NB4 (cell line): Measurements from ENCODE around the gene SORL1-AS1.

ENCODE experiments used
- MAX ChIP-seq: IDR thresholded peaks from 2 replicates; pipeline ENCODE4 v1.6.1; 2011; ENCODE audit warnings: low read depth, low read length
- POLR2A ChIP-seq: IDR thresholded peaks from 2 replicates; pipeline ENCODE4 v1.6.1; 2011; ENCODE audit warnings: mild to moderate bottlenecking; ENCODE audit not compliant: insufficient read length; ENCODE audit errors: extremely low read depth
- TF ChIP-seq, protein P1 (sequence below): IDR thresholded peaks from one replicate; pipeline ENCODE4 v1.5.1; 2012; ENCODE audit warnings: low read depth, low read length

DNA sequence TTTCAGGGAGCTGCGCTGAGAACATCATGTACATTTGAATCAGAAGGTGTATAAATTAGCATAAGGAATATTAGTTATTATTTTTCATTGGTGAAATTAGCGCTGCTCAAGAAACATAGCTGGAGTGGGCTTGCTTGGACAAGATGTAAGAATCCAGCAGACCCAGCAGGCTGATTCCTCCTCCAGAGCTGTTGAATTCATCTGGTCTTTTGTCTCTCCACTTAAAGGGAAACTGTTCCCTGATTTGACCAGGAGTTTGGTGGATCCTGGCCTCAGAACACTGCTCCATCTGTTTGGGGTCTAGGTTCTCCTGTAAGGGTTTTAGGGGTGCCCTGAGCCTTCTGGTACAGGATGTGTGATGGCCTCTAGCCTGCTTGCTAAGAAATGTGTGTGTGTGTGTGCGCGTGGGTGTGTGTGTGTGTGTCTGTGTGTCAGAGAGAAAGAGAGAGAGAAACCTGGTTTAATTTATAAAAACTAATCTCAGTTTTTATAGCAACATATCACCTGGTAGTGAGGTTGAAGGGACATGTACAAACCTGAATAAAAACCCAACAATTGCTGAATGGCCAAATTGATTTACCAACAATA is 9.0 kb downstream of the SORL1-AS1 start:
- no peak for TF ChIP-seq POLR2A
- TF ChIP-seq, protein P1, sequence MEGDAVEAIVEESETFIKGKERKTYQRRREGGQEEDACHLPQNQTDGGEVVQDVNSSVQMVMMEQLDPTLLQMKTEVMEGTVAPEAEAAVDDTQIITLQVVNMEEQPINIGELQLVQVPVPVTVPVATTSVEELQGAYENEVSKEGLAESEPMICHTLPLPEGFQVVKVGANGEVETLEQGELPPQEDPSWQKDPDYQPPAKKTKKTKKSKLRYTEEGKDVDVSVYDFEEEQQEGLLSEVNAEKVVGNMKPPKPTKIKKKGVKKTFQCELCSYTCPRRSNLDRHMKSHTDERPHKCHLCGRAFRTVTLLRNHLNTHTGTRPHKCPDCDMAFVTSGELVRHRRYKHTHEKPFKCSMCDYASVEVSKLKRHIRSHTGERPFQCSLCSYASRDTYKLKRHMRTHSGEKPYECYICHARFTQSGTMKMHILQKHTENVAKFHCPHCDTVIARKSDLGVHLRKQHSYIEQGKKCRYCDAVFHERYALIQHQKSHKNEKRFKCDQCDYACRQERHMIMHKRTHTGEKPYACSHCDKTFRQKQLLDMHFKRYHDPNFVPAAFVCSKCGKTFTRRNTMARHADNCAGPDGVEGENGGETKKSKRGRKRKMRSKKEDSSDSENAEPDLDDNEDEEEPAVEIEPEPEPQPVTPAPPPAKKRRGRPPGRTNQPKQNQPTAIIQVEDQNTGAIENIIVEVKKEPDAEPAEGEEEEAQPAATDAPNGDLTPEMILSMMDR: no peak
- TF ChIP-seq MAX: no peak
